Astrocyte of the cerebellum (primary cell): Measurements from ENCODE around the gene R3HCC1L.

Experiments used
- DNase-seq: peaks from one replicate; pipeline ENCODE4 v3.0.0-alpha.2; 2011; ENCODE audit warnings: low read depth
- H3K4me3 ChIP-seq: 2 replicates; pipeline ENCODE4 v1.5.1; 2011; ENCODE audit warnings: mild to moderate bottlenecking, low read depth, low read length, moderate library complexity
- in situ Hi-C: cut with HindIII; loops from 2 replicates; pipeline ENCODE4 v1.10.0; 2017; ENCODE audit warnings: low sequenced_read_pairs
- TF ChIP-seq, protein P1 (sequence below): IDR thresholded peaks from 2 replicates; pipeline ENCODE4 v1.5.1; 2012; ENCODE audit warnings: low read length, low read depth, moderate library complexity, mild to moderate bottlenecking; ENCODE audit errors: missing control alignments

Gene R3HCC1L

DNA sequence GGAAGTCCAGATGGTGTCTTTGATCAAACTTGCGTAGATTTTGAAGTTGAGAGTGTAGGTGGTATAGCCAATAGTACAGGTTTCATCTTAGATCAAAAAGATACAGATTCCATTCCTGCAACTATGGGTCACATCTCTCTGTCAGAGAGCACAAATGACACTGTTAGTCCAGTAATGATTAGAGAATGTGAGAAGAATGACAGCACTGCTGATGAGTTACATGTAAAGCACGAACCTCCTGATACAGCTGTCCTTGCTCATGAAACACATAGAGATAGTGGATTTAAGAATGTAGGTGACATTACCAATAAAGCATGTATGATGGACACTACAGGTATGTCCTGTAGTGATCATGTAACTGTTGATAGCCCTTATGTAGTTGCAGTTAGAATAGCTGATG is 74.5 kb downstream of the R3HCC1L start:
- in situ Hi-C loops, result no loop called here
- DNase-seq, result no peak
- no peak overlapping the region for H3K4me3 ChIP-seq
- TF ChIP-seq, protein P1, sequence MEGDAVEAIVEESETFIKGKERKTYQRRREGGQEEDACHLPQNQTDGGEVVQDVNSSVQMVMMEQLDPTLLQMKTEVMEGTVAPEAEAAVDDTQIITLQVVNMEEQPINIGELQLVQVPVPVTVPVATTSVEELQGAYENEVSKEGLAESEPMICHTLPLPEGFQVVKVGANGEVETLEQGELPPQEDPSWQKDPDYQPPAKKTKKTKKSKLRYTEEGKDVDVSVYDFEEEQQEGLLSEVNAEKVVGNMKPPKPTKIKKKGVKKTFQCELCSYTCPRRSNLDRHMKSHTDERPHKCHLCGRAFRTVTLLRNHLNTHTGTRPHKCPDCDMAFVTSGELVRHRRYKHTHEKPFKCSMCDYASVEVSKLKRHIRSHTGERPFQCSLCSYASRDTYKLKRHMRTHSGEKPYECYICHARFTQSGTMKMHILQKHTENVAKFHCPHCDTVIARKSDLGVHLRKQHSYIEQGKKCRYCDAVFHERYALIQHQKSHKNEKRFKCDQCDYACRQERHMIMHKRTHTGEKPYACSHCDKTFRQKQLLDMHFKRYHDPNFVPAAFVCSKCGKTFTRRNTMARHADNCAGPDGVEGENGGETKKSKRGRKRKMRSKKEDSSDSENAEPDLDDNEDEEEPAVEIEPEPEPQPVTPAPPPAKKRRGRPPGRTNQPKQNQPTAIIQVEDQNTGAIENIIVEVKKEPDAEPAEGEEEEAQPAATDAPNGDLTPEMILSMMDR, result no peak

DNA sequence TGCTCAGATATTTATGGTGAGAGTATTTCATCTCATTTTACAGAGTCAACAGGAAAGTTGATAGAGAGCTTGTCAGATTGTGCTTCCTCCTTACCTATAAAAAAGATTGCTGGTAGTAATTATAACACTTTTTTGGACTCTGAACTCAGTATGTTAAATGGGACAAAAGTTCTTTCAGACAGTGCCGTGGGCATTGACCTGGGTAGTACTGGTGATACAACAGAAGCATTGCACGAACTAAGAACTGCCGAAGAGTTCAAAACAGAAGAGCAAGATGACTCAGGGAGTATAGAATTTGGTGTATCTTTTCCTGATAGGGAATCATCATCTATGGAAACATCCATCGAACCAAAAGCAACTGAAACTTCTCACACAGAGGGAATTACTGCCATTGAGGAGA is 75.0 kb downstream of the R3HCC1L start:
- in situ Hi-C loops, result no loop called here
- no peak overlapping the region for H3K4me3 ChIP-seq
- no peak for DNase-seq
- TF ChIP-seq, protein P1, result no peak

DNA sequence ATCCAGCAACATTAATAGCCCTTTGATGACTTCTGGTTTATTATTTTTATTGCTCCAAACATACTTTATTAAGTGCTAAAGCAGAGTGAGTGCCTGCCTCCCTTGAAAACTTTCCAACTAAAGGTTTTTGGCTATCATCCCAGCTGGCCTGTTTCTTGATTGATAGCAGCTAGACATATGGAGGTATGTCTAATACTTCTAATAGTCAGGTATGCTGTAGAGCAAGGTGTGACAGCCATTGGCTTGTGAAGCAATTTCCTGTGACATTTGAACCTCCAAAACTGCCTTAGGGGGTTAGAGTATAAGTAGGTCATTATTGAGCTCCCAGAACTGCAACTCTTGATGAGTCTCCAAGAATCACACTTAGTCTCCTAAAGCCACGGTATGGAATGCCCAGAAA is 77.7 kb downstream of the R3HCC1L start:
- TF ChIP-seq, protein P1, result no peak
- in situ Hi-C loops, result no loop called here

DNA sequence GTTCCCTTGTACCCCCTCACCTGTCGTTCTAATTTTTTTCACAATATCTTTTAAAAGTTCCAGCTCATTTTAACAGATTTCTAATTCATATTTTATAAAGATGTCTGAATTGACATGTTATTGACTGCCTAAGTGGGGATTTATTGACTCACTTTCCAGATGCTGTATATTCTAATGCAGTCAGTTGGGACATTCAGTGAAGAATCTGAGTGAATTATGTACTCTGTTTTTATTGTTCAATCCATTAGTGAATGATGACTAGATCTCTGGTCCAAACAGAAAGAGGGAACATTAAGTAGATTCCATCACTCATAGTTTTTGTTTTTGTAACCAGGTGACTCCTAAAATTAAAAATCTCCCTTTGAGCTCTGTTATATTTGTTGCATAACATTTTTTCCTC is 79.3 kb downstream of the R3HCC1L start:
- in situ Hi-C loops, result no loop called here
- no peak for DNase-seq
- no peak overlapping the region for H3K4me3 ChIP-seq
- TF ChIP-seq, protein P1, result no peak

More for the DNA sequence above, 77.7 kb downstream of the R3HCC1L start:
- DNase-seq, result no peak
- no peak overlapping the region for H3K4me3 ChIP-seq

DNA sequence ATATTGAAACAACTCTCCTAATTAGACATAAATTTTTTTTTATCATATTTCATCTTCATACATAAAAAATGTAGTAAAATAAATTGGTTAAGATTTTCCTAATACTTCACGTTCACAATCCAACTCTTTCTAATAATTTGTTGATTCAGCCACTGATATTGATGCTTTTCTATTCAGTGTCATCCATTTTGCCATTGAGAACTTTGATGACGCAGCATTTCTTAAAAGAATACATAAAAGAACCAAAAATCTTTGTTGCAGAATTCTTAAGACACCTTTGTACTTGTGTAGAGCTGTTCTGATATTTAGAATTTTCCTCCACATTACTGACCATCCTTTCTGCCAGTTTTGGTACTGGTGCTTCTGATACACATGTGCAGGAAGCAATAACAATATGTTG is 80.9 kb downstream of the R3HCC1L start:
- DNase-seq, result no peak
- H3K4me3 ChIP-seq, result no peak overlapping the region
- in situ Hi-C loops, result no loop called here
- TF ChIP-seq, protein P1, result no peak

DNA sequence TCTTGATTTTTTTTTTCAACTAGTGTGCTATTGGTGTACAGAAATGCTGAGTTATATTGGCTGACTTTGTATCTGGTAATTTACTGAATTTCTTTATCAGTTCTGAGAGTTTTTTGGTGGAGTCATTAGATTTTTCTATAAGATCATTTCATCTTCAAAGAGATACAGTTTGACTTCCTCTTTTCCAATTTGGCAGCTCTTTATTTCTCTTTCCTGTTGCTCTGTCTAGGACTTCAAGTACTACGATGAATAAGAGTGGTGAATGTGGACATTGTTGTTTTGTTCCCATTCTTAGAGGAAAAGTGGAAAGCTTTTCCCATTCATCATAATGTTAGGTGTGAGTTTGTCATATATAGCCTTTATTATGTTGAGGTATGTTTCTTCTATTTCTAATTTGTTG is 83.3 kb downstream of the R3HCC1L start:
- in situ Hi-C loops, result no loop called here
- TF ChIP-seq, protein P1, result no peak
- H3K4me3 ChIP-seq, result no peak overlapping the region
- no peak for DNase-seq

DNA sequence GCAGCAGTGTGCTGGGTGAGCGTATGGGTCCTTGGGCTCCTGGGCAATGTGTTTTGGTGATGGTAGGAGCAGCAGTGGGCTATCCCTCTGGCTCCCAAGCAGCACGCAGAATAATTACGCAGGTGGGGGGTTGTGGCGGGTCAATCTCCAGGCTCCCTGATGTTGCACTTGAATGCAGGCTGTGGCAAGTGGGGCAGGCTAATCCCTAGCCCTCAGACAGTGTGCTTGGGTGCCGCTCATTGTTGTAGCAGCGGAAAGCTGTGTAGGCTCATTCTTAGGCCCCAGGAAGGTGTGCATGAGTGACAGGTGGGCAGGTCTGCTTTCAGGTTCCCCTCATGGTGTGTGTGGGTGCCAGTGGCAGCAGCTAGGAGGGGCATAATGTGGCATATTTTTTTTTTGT is 89.4 kb downstream of the R3HCC1L start:
- TF ChIP-seq, protein P1, result no peak
- in situ Hi-C loops, result no loop called here
- no peak for DNase-seq
- H3K4me3 ChIP-seq, result no peak overlapping the region
